ENCODE data around the gene GPAM. TPM values are rescaled to one million over a fixed set of nuclear protein-coding genes. Genes with fewer than 3 reads are reported as not detected.

Gene GPAM
- total RNA-seq, 1 experiment from 2014 or later, result 16.0 TPM

GRCh38 chr10:112213836-112214235 is 30.3 kb upstream of the GPAM start:
- Mint-ChIP-seq H3K27me3 (ENCODE audit: low read depth) (no peaks in the 10 kb centered on the region; the same call in 1 of the 2 replicates), H3K9me3 (no peaks in the 10 kb centered on the region), H3K36me3 (ENCODE audit: insufficient read depth in 1 of 3, low read depth in 3 of 3) (no peaks in the 10 kb centered on the region), H3K4me3 (no peak overlapping the region), H3K27ac (no peak overlapping the region), H3K4me1 (peaks cover 4 to 13% of the 10 kb centered on the region in 2 experiments; a peak in 3 of 4 replicates)
- Histone ChIP-seq H2BK15ac (ENCODE audit: low read depth, low read length) (no peak overlapping the region), H3K9ac (ENCODE audit: extremely low read depth, insufficient read length, low read length) (no peak overlapping the region), H3K4me2 (ENCODE audit: insufficient read depth, insufficient read length, low read length) (no peak overlapping the region), H3T11ph (ENCODE audit: low read length) (no peak overlapping the region), H4K20me1 (ENCODE audit: control insufficient read depth, insufficient read depth, insufficient read length) (no peaks in the 10 kb centered on the region), H3K4me1 (ENCODE audit: insufficient read depth, low read length) (no peaks in the 10 kb centered on the region), H3K9me3 (ENCODE audit: control insufficient read depth, low read depth, low read length) (no peaks in the 10 kb centered on the region), H2BK120ac (ENCODE audit: low read depth, low read length, poor library complexity, severe bottlenecking) (no peak overlapping the region), H3K79me2 (ENCODE audit: insufficient read depth, low read length) (no peaks in the 10 kb centered on the region), H2BK20ac (ENCODE audit: low read depth, low read length, poor library complexity, severe bottlenecking) (no peak overlapping the region), H3K23ac (ENCODE audit: insufficient read length, low read depth, low read length) (no peak overlapping the region), H3K56ac (ENCODE audit: insufficient read length, low read depth, low read length) (no peak overlapping the region), H4K91ac (ENCODE audit: insufficient read length, low read depth, low read length) (no peak overlapping the region), H3K4ac (ENCODE audit: low read depth, low read length) (no peak overlapping the region), H2AFZ (ENCODE audit: low read length) (no peak overlapping the region), H3K14ac (ENCODE audit: insufficient read depth, low read length) (no peak overlapping the region), H4K5ac (ENCODE audit: insufficient read length, low read depth, low read length) (no peak overlapping the region), H2AK5ac (ENCODE audit: insufficient read length, low read length) (no peak overlapping the region), H2BK12ac (ENCODE audit: insufficient read length, low read depth, low read length) (no peak overlapping the region), H3K27me3 (ENCODE audit: insufficient read depth, low read length) (no peaks in the 10 kb centered on the region), H2BK5ac (ENCODE audit: insufficient read length, low read length) (no peak overlapping the region), H3K18ac (ENCODE audit: insufficient read length, low read depth, low read length) (no peak overlapping the region), H3K27ac (ENCODE audit: insufficient read length, low read depth, low read length) (no peak overlapping the region), H3K79me1 (ENCODE audit: insufficient read depth, low read depth, low read length, poor library complexity, severe bottlenecking) (no peaks in the 10 kb centered on the region), H3K23me2 (ENCODE audit: insufficient read length, low read depth, low read length, poor library complexity, severe bottlenecking) (no peaks in the 10 kb centered on the region), H4K8ac (replicated peaks; ENCODE audit: insufficient read length, low read depth, low read length) (no peak overlapping the region)
- WGBS (ENCODE audit: extremely low coverage, insufficient read length, low lambda C conversion rate), result no CpG with 5 or more reads among the region's 4 CpGs
- no peak for TF ChIP-seq CTCF (conservative IDR thresholded peaks at IDR 0.05)
- no peak for DNase-seq

Data from H9 (cell line).